OCI-LY3 (cell line): ENCODE data around the gene NOC3L.

Experiments
- H2AFZ ChIP-seq: fragments of 200-600, 300-600 bp; shearing (Covaris generic); 2 replicates; pipeline ENCODE4 v1.6.0; 2014; ENCODE audit warnings: antibody characterized with exemption, low read depth, low read length
- H3K27ac ChIP-seq: fragments of 200-600, 300-600 bp; sonication (generic); 2 replicates; pipeline ENCODE4 v1.5.1; 2014; ENCODE audit warnings: mild to moderate bottlenecking, low read length, moderate library complexity, mixed read lengths
- H3K27me3 ChIP-seq: fragments of 200-600, 300-600 bp; sonication (generic); 2 replicates; pipeline ENCODE4 v1.6.1; 2014; ENCODE audit warnings: low read depth, low read length, mixed read lengths
- H3K36me3 ChIP-seq: fragments of 200-600, 300-600 bp; sonication (generic); replicated peaks from 2 replicates; pipeline ENCODE3; 2014; ENCODE audit warnings: low read depth, low read length, mixed read lengths
- H3K4me1 ChIP-seq: fragments of 300-600, 200-600 bp; sonication (generic); 2 replicates; pipeline ENCODE4 v1.6.1; 2014; ENCODE audit warnings: low read length, mixed read lengths
- H3K4me2 ChIP-seq: fragments of 200-600, 300-600 bp; sonication (generic); 2 replicates; pipeline ENCODE4 v1.6.1; 2014; ENCODE audit warnings: low read length, mixed read lengths
- H3K4me3 ChIP-seq: fragments of 300-600, 200-600 bp; sonication (generic); 2 replicates; pipeline ENCODE4 v1.5.1; 2014; ENCODE audit warnings: antibody characterized with exemption, mild to moderate bottlenecking, low read length, moderate library complexity
- H3K79me2 ChIP-seq: fragments of 300-600, 200-600 bp; shearing (Covaris generic); 2 replicates; pipeline ENCODE4 v1.6.1; 2014; ENCODE audit warnings: mild to moderate bottlenecking, low read length, mixed read lengths
- H3K9ac ChIP-seq: fragments of 300-600, 200-600 bp; shearing (Covaris generic); 2 replicates; pipeline ENCODE4 v1.6.0; 2014; ENCODE audit warnings: mild to moderate bottlenecking, low read length, moderate library complexity
- H3K9me3 ChIP-seq: fragments of 200-600, 300-600 bp; shearing (Covaris generic); 2 replicates; pipeline ENCODE4 v1.6.1; 2014; ENCODE audit warnings: low read length, mixed read lengths; ENCODE audit not compliant: insufficient read depth
- H4K20me1 ChIP-seq: fragments of 200-600, 300-600 bp; sonication (generic); 2 replicates; pipeline ENCODE4 v1.6.1; 2016; ENCODE audit warnings: low read length, mixed read lengths; ENCODE audit not compliant: insufficient read depth
- CTCF ChIP-seq: fragments of 200-600, 300-600 bp; sonication (generic); IDR thresholded peaks from 2 replicates; pipeline ENCODE4 v1.5.1; 2014; ENCODE audit warnings: antibody characterized with exemption, low read length, low read depth
- EZH2phosphoT487 ChIP-seq: fragments of 200-600 bp; shearing (Covaris generic); IDR thresholded peaks from 2 replicates; pipeline ENCODE4 v1.6.1; 2018; ENCODE audit warnings: antibody characterized with exemption, mixed run types, low read depth

Gene NOC3L

GRCh38 chr10:94333051-94333450 lies 29.7 kb downstream of the NOC3L start:
- H3K9ac ChIP-seq, result no peak overlapping the region
- H3K27me3 ChIP-seq, result no peaks in the 10 kb centered on the region
- no peaks in the 10 kb centered on the region for H3K4me1 ChIP-seq
- H3K36me3 ChIP-seq, result peaks cover 49% of the 10 kb centered on the region
- H3K79me2 ChIP-seq, result no peaks in the 10 kb centered on the region
- no peaks in the 10 kb centered on the region for H3K9me3 ChIP-seq
- no peak overlapping the region for H3K4me2 ChIP-seq
- no peak for TF ChIP-seq EZH2phosphoT487
- TF ChIP-seq CTCF, result no peak
- no peak overlapping the region for H3K27ac ChIP-seq
- H2AFZ ChIP-seq, result no peak overlapping the region
- no peak overlapping the region for H3K4me3 ChIP-seq
- no peaks in the 10 kb centered on the region for H4K20me1 ChIP-seq

- H3K4me2 ChIP-seq, result no peak overlapping the region
- no peak overlapping the region for H2AFZ ChIP-seq
- H3K36me3 ChIP-seq, result peaks cover 43% of the 10 kb centered on the region
- H3K79me2 ChIP-seq, result no peaks in the 10 kb centered on the region
- TF ChIP-seq EZH2phosphoT487 (no peak), CTCF (no peak)
- H3K9ac ChIP-seq, result no peak overlapping the region
- H3K9me3 ChIP-seq, result no peaks in the 10 kb centered on the region
- no peaks in the 10 kb centered on the region for H3K27me3 ChIP-seq
- H3K4me3 ChIP-seq, result no peak overlapping the region
- no peaks in the 10 kb centered on the region for H3K4me1 ChIP-seq
- no peak overlapping the region for H3K27ac ChIP-seq
- no peaks in the 10 kb centered on the region for H4K20me1 ChIP-seq
These were observed 34.1 kb downstream of the NOC3L start for GRCh38 chr10:94328613-94329012.

GRCh38 chr10:94327649-94328048 lies 35.1 kb downstream of the NOC3L start:
- no peak overlapping the region for H2AFZ ChIP-seq
- H3K27me3 ChIP-seq, result no peaks in the 10 kb centered on the region
- no peaks in the 10 kb centered on the region for H4K20me1 ChIP-seq
- no peaks in the 10 kb centered on the region for H3K9me3 ChIP-seq
- H3K4me2 ChIP-seq, result no peak overlapping the region
- H3K79me2 ChIP-seq, result no peaks in the 10 kb centered on the region
- no peak for TF ChIP-seq CTCF
- TF ChIP-seq EZH2phosphoT487, result no peak
- no peak overlapping the region for H3K4me3 ChIP-seq
- H3K36me3 ChIP-seq, result peaks cover 39% of the 10 kb centered on the region
- no peaks in the 10 kb centered on the region for H3K4me1 ChIP-seq
- H3K27ac ChIP-seq, result no peak overlapping the region
- H3K9ac ChIP-seq, result no peak overlapping the region

GRCh38 chr10:94324609-94325233 lies 38.0 kb downstream of the NOC3L start:
- Histone ChIP-seq H3K4me2 (no peak overlapping the region), H3K9ac (no peak overlapping the region), H3K36me3 (peaks cover 19% of the 10 kb centered on the region), H3K4me1 (no peaks in the 10 kb centered on the region), H3K79me2 (no peaks in the 10 kb centered on the region), H4K20me1 (no peaks in the 10 kb centered on the region), H3K27me3 (no peaks in the 10 kb centered on the region), H3K9me3 (no peaks in the 10 kb centered on the region), H3K4me3 (no peak overlapping the region), H2AFZ (no peak overlapping the region), H3K27ac (no peak overlapping the region)
- TF ChIP-seq CTCF (no peak), EZH2phosphoT487 (no peak)
